Activated CD4-positive, alpha-beta T cell treated with anti-CD3 and anti-CD28 coated beads for 1 hour (primary cell): ENCODE results near the gene BCL7B.

Source experiments
- DNase-seq: peaks from one replicate; pipeline ENCODE4 v3.0.0-alpha.2; 2020

The BCL7B gene

GRCh38 chr7:73487486-73487885 is 70.0 kb downstream of the BCL7B start:
- no peak for DNase-seq
